PFSK-1 (cell line): Measurements from ENCODE around the gene CREB3L4.
A peak's percentile ranks its signal among the peaks of the same experiment; 100 is the strongest.

Experiments used
- FOXP2 ChIP-seq: optimal IDR thresholded peaks from 2 replicates; pipeline ENCODE3; 2011; ENCODE audit warnings: borderline replicate concordance, control low read depth, inconsistent platforms; ENCODE audit not compliant: insufficient read depth; ENCODE audit errors: extremely low read length, extremely low read depth
- POLR2AphosphoS5 ChIP-seq: IDR thresholded peaks from 2 replicates; pipeline ENCODE4 v1.6.1; 2012; ENCODE audit warnings: low read depth, mild to moderate bottlenecking, control low read depth, low read length, moderate library complexity
- REST ChIP-seq, 2 experiments: IDR thresholded peaks; 2 replicates each; pipeline versions ENCODE4 v1.6.1 to v1.8.0; 2011 to 2012; ENCODE audit warnings: low read depth in 2 of 2, low read length in 2 of 2, control low read depth in 1 of 2, inconsistent platforms in 1 of 2, mild to moderate bottlenecking in 1 of 2, moderate library complexity in 1 of 2; ENCODE audit not compliant: insufficient read depth in 1 of 2
- SIN3A ChIP-seq: IDR thresholded peaks from 2 replicates; pipeline ENCODE4 v1.6.1; 2012; ENCODE audit warnings: mild to moderate bottlenecking, low read length, moderate library complexity, borderline replicate concordance; ENCODE audit not compliant: insufficient read depth
- TAF1 ChIP-seq: IDR thresholded peaks from 2 replicates; pipeline ENCODE4 v1.6.1; 2012; ENCODE audit warnings: low read length, control low read depth, borderline replicate concordance; ENCODE audit not compliant: insufficient read depth

Gene CREB3L4

GRCh38 chr1:153956997-153957715 is 10.5 kb upstream of the CREB3L4 start:
- TF ChIP-seq REST (IDR thresholded peaks at IDR 0.05; ENCODE audit: insufficient read depth in 1 of 2, low read depth in 2 of 2, low read length in 2 of 2) (no peak), FOXP2 (no peak), TAF1 (no peak), SIN3A (no peak), POLR2AphosphoS5 (no peak)

- no peak for TF ChIP-seq FOXP2
- TF ChIP-seq SIN3A: no peak
- TF ChIP-seq REST (IDR thresholded peaks at IDR 0.05; ENCODE audit: insufficient read depth in 1 of 2, low read depth in 2 of 2, low read length in 2 of 2): no peak
- TF ChIP-seq POLR2AphosphoS5: no peak
- TF ChIP-seq TAF1: no peak
Observed at GRCh38 chr1:153957744-153958110, 10.0 kb upstream of the CREB3L4 start.

- no peak for TF ChIP-seq FOXP2
- TF ChIP-seq SIN3A: peak; percentile 14; the same call in 1 of the 2 replicates
- TF ChIP-seq POLR2AphosphoS5: peak; percentile 78; the same call in 1 of the 2 replicates
- TF ChIP-seq TAF1: no peak; the same call in 1 of the 2 replicates
- TF ChIP-seq REST (IDR thresholded peaks at IDR 0.05; ENCODE audit: insufficient read depth in 1 of 2, low read depth in 2 of 2, low read length in 2 of 2): no peak
Observed at GRCh38 chr1:153958111-153958960, 9.4 kb upstream of the CREB3L4 start, which contains the start of gene CRTC2. CRTC2 (minus strand) TSS chr1:153958612; CDS start chr1:153958497, 115 bp downstream.

GRCh38 chr1:153958961-153959260 is 8.8 kb upstream of the CREB3L4 start:
- no peak for TF ChIP-seq TAF1
- no peak for TF ChIP-seq FOXP2
- no peak for TF ChIP-seq POLR2AphosphoS5
- no peak for TF ChIP-seq SIN3A
- no peak for TF ChIP-seq REST (IDR thresholded peaks at IDR 0.05; ENCODE audit: insufficient read depth in 1 of 2, low read depth in 2 of 2, low read length in 2 of 2)
